Fibroblast of villous mesenchyme (primary cell): ENCODE measurements around the gene VPS4B. TPM values are rescaled to one million over a fixed set of nuclear protein-coding genes. Genes with fewer than 3 reads are reported as not detected.

Experiments used
- DNase-seq: peaks from one replicate; pipeline ENCODE4 v3.0.0-alpha.2; 2010; ENCODE audit warnings: low read depth
- H3K4me3 ChIP-seq: 2 replicates; pipeline ENCODE4 v1.5.1; 2011; ENCODE audit warnings: low read depth, mild to moderate bottlenecking, low read length
- CTCF ChIP-seq: IDR thresholded peaks from 2 replicates; pipeline ENCODE4 v1.5.1; 2012; ENCODE audit warnings: low read depth, mild to moderate bottlenecking, low read length; ENCODE audit not compliant: insufficient read depth
- total RNA-seq: library from RNA; depleted of rRNA; stranded (reverse); fragments of >200 nt; gene quantifications from 2 replicates; pipeline ENCODE4 v1.2.3, GENCODE V29; 2012

VPS4B gene
- total RNA-seq, 1 donor = 47.5 TPM

- no peak for TF ChIP-seq CTCF
- H3K4me3 ChIP-seq = no peak overlapping the region
- DNase-seq = no peak
These were observed 23.0 kb downstream of the VPS4B start for GRCh38 chr18:63399300-63399699.

GRCh38 chr18:63397349-63397748 is 24.9 kb downstream of the VPS4B start:
- no peak for TF ChIP-seq CTCF
- H3K4me3 ChIP-seq = no peak overlapping the region
- DNase-seq = no peak

GRCh38 chr18:63395503-63395902 is 26.8 kb downstream of the VPS4B start:
- TF ChIP-seq CTCF = no peak
- no peak overlapping the region for H3K4me3 ChIP-seq

GRCh38 chr18:63394954-63395353 is 27.3 kb downstream of the VPS4B start:
- H3K4me3 ChIP-seq = no peak overlapping the region
- no peak for DNase-seq
- TF ChIP-seq CTCF = no peak

More at GRCh38 chr18:63395503-63395902, 26.8 kb downstream of the VPS4B start:
- no peak for DNase-seq

- DNase-seq = no peak
- no peak for TF ChIP-seq CTCF
- no peak overlapping the region for H3K4me3 ChIP-seq
These were observed 34.4 kb downstream of the VPS4B start for GRCh38 chr18:63387861-63388260.

GRCh38 chr18:63382843-63383242 is 39.4 kb downstream of the VPS4B start:
- DNase-seq = no peak
- no peak for TF ChIP-seq CTCF

GRCh38 chr18:63379639-63379962 is 42.7 kb downstream of the VPS4B start:
- no peak overlapping the region for H3K4me3 ChIP-seq
- no peak for TF ChIP-seq CTCF
- peak; percentile 6 for DNase-seq

More at GRCh38 chr18:63382843-63383242, 39.4 kb downstream of the VPS4B start:
- H3K4me3 ChIP-seq = no peak overlapping the region
